ENCODE measurements around the gene ULK4.

Gene ULK4

DNA sequence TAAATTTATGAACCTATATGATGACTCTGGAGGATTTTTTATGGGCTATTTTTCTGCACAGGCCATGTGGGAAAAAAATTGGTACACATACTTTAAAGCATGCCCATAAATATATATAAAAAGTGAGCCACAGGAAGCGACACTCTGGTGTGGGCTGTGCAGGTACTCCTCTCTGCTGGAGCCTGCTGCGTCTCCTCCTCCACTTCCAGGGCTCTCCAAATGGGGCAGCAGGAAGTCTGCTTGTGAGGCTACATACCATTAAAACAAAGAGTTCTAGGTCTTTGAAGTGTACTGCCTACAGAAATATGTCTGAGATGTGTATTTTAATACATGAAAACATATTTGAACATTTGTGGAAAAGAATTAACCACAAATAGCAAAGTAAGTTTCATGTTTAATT is 627.5 kb downstream of the ULK4 start:
- no peak for DNase-seq

- DNase-seq: no peak
These were observed 630.9 kb downstream of the ULK4 start for GRCh38 chr3:41331041-41331440.

DNA sequence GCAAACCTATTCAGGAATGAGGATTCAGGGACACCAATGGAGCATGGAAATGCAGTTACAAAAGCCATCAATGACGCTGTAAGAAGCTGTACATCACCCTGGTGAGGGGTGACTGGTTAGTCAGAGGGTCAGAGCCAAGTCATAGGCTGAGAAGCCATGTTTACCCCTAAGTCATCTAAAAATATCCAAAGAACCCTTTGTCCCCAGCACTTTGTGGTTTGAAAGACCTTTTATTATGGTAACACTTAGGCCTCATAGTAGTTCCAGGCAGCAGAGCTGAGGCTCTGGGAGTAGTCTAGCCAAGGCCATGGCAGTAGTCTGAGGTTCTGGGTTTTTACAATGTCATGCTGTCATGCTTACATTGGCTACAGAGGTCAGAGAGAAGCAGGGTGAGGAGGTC is 631.4 kb downstream of the ULK4 start:
- DNase-seq: no peak

DNA sequence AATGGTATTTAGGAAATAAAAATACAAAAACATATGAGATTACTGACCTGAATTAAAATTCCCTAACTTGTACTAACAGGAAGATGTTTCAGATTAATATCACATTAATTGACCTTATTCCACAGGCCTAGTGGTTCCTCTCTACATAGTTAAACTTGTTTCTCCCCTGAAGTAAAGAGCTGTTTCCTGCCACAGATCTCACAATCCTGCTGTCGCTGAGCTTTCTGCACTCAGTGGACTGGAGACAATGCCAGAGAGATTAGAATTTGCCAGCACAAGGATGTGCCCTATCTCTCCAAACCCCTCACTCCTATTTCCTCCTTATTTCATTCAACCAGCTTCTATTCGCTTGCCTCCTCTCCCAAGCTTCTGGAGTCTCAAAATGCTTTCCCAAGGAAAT is 632.0 kb downstream of the ULK4 start:
- no peak for DNase-seq

DNA sequence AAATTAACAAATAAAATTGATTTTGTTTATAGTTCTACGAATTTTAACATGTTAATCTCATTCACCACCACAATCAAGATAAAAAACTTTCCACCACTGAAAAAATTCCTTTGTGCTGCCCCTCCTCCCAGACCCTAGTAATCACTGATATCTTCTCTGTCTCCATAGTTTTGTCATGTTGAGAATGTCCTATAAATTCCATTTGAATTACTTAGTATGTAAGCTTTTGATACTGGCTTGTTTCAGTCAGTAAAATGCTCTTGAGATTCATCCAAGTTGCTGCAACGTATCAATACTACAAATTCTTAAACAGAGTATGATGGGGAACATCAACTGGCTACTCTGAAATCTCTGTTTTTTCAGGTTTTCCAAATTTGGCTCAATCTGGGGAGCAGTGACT is 633.0 kb downstream of the ULK4 start:
- DNase-seq: no peak

- no peak for DNase-seq
These were observed 634.2 kb downstream of the ULK4 start for GRCh38 chr3:41327718-41328117.

GRCh38 chr3:41324156-41324475 is 637.8 kb downstream of the ULK4 start:
- DNase-seq: peak; percentile 54

DNA sequence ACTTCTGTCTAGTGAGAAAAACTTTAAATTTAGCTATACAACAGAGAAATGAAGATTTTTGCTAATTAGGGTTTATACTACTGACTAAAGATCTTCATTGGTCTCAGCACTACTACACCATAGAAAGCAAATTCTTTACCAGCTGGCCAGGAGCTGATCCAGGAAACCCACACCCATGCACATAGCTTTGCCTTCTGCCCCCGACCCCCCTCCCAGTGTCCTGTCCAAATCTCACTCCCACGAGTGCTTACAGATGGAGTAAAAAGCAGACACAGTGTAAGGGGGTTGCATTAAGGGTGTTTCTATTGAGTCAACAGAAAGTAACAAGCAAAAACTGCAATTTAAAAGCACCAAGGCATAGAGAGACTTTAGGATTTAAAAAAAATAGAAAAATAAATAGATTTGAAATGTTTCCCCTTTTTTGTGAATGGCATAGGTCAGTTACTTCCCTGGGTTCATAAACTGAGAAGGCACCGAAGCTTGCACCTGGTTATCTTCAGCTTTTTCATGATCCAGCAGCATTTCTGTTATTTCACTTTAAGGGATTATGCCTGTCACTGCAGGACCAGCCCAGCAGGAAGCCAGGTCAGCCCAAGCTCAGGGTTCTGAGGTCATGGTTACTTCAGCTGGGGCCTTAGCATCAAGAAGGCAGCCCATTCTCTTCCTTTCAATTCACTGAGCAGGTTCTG is 638.3 kb downstream of the ULK4 start:
- DNase-seq: no peak

DNA sequence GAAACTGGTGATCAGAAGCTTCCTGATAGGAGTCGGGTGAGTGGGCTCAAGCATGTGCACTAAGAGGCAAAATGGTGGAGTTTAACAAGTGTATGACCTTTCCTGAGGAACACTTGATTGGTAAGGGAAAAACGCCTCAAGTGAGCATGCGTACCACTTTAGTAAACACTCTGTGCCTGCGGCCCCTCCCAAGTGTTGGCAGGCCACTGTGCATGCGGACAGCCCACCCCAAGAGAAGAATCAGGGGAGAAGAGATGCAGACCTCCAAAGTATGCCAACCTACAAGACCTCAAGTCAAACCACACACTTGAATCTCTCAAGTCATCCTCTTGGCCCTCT is 640.3 kb downstream of the ULK4 start:
- no peak for DNase-seq

- no peak for DNase-seq
These were observed 640.8 kb downstream of the ULK4 start for GRCh38 chr3:41320953-41321641.

GRCh38 chr3:41318520-41318919 is 643.4 kb downstream of the ULK4 start:
- no peak for DNase-seq

- DNase-seq: no peak
These were observed 644.2 kb downstream of the ULK4 start for GRCh38 chr3:41317718-41318117.

DNA sequence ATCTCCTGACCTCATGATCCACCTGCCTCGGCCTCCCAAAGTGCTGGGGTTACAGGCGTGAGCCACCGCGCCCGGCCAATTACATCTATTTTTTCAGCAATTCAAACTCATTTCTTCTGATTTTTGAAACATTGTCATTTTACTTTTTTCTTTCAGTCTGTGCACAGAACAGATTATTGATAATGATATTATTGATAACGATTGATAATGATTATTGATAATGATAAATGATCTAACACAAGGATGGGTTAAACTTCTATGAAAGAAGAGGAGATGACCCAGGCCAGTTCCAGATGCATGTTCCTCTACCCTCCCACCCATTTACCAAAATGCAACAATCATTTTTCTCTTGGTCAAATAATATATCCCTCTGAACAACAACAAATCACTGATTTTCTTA is 644.6 kb downstream of the ULK4 start:
- DNase-seq: no peak

DNA sequence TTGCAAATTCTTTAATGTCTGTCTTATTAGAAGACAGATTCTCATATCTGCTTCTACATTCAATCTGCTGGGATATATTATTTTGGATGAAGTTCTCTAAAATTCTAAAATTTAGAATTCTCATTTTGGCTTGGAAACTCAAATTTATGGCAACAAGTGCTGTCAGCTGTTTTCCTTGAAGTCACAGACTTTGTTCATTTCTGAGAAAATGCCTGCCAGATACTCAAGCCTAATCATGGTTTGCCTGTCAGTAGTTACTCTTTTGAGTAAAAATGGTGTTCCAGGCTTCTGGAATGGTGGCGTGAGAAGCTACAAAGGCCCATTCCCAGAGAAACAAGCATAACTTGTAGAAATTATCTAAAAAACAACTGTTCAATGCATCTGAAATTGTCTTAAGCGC is 646.8 kb downstream of the ULK4 start:
- DNase-seq: no peak

GRCh38 chr3:41308119-41308518 is 653.8 kb downstream of the ULK4 start:
- no peak for DNase-seq

- no peak for DNase-seq
These were observed 654.8 kb downstream of the ULK4 start for GRCh38 chr3:41307065-41307464.

- DNase-seq: no peak
These were observed 657.3 kb downstream of the ULK4 start for GRCh38 chr3:41304593-41304992.

GRCh38 chr3:41302295-41302694 is 659.6 kb downstream of the ULK4 start:
- DNase-seq: no peak

DNA sequence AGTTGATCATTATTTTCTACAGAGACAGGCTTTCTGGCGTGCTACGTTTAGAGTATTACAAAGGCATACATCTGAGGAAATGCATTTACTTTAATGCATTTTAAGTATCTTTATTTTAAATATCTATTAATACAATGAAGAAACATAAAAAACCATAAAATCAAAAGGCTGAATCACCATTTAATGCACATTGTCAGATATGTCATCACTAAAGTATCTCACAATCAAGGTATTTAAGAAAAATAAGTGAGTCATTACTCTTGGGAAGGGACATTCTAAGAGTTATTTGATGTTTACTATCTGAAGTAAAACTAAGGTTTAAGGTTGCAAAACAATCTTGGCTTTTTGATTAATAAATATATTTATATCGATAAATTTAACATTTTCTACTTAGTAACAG is 660.4 kb downstream of the ULK4 start:
- no peak for DNase-seq

DNA sequence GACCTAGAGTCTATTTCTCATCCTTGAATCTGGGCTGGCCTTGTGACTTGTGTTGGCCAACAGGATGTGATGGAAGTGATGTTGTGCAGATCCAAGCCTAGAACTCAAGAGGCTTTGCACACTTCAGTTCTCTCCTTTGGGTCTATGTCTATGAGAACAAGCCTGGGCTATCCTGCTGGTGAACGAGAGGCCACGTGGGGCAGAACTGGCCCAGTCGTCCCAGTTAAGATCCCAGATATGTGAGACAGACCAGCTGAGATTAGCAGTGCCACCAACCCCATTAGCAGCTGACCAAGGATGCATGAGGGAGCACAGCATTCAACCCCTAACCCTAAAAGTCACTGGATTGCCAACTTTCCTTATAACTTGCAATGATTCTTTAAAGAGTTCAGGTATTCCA is 662.9 kb downstream of the ULK4 start:
- no peak for DNase-seq

DNA sequence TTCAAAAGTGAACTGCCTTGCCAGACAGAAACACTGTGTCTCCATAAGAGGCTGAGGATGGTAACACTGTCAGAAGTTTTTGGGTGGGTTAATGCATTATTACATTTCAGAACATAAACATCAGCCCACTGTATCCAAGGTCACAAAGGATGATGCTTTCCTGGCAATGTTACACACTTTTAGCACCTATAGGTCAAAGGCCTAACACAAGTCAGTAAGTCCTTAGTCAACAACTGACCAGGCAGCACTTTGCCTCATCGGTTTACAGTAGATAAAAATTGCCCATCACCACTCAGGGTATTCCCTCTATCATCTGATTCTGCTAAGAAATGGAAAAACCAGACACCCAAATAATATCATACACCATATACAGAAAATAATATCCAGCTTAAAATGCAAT is 664.2 kb downstream of the ULK4 start:
- DNase-seq: no peak

GRCh38 chr3:41296556-41296955 is 665.3 kb downstream of the ULK4 start:
- DNase-seq: no peak

- DNase-seq: no peak
These were observed 666.2 kb downstream of the ULK4 start for GRCh38 chr3:41295740-41296139.

DNA sequence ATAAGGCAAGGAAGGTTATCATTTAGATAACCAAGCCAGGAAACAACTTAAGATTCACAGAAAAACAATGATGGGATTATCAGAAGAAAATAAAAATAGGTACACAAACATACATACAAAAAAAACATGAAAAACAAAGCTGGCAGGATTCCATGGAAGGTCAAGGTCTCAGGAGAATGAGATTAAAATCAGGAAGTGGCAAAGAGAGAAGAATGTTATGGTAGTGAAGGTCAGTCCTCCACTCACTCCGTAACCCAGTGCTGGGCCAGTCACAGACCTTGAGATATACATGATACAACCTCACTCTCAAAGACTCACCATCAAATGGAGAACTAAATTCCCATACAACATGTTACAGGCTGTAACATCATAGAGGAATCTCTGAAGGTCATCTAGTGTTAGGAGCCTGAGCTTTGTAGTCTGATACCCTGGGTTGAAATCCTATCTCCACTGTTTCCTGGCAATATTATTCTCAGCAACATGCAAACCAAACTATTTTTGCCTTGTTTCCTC is 668.7 kb downstream of the ULK4 start:
- DNase-seq: no peak

DNA sequence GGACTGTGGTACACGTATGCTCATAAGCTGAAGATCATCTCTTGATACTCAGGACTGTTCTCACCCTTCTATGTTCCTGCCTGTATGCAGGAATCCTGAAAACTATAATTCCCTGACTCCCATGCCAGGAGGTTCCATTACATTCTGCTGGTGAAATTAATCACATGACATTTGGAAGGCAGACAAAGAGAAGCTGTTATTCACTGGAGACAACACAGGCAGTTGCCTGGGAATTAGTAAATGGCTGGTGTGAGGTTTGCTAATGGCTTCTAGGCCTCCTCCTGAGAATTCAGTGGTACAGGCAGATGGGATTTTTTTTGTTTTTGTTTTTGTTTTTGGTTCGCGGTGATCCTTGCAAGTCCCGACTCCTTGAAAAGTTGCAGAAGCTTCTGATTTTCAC is 671.2 kb downstream of the ULK4 start:
- no peak for DNase-seq
